ENCODE data around the gene RNF141. TPM values are rescaled to one million over a fixed set of nuclear protein-coding genes. Genes with fewer than 3 reads are reported as not detected.

Gene RNF141
- total and polyA plus RNA-seq, 2 donors (not counting 3 experiments of a cell fraction or from before 2014, with no cell fraction given): 9.4 to 32.4 TPM

DNA sequence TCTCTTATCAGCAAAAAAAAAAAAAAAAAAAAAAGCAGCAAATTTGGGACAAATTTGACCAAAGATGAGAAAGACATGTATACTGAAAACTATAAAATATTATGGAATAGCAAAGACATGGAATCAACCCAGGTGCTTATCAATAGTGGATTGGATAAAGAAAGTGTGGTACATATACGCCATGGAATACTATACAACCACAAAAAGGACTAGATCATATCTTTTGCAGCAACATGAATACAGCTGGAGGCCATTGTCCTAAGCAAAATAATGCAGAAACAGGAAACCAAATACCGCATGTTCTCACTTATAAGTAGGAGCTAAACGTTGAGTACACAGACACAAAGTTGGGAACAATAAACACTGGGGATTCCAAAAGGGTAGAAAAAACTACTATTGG is 1.8 kb upstream of the RNF141 start:
- FAIRE-seq: no peak

More for the DNA sequence above, 1.8 kb upstream of the RNF141 start:
- no TSS peak for BruUV-seq (replicated peaks)
- H3K9ac ChIP-seq (replicated peaks; ENCODE audit: extremely low read depth, insufficient read depth, low read length): no peak overlapping the region
- no peak overlapping the region for H3K4me2 ChIP-seq (ENCODE audit: insufficient read depth, low read length)
- H2AFZ ChIP-seq (ENCODE audit: low read depth, low read length): no peak overlapping the region
- TF ChIP-seq, protein P1, sequence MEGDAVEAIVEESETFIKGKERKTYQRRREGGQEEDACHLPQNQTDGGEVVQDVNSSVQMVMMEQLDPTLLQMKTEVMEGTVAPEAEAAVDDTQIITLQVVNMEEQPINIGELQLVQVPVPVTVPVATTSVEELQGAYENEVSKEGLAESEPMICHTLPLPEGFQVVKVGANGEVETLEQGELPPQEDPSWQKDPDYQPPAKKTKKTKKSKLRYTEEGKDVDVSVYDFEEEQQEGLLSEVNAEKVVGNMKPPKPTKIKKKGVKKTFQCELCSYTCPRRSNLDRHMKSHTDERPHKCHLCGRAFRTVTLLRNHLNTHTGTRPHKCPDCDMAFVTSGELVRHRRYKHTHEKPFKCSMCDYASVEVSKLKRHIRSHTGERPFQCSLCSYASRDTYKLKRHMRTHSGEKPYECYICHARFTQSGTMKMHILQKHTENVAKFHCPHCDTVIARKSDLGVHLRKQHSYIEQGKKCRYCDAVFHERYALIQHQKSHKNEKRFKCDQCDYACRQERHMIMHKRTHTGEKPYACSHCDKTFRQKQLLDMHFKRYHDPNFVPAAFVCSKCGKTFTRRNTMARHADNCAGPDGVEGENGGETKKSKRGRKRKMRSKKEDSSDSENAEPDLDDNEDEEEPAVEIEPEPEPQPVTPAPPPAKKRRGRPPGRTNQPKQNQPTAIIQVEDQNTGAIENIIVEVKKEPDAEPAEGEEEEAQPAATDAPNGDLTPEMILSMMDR (IDR thresholded peaks at IDR 0.05; ENCODE audit: extremely low read depth in 1 of 2, insufficient read depth in 1 of 2, low read depth in 1 of 2, low read length in 2 of 2): no peak
- TF ChIP-seq MYC (IDR thresholded peaks at IDR 0.05; ENCODE audit: low read depth, low read length) (no peak), EZH2 (IDR thresholded peaks at IDR 0.05; ENCODE audit: borderline replicate concordance, low read depth, low read length, severe bottlenecking) (no peak), POLR2A (IDR thresholded peaks at IDR 0.05; ENCODE audit: low read depth, low read length) (no peak), POLR2AphosphoS5 (IDR thresholded peaks at IDR 0.05; ENCODE audit: insufficient read depth, low read depth, low read length) (no peak), FOS (IDR thresholded peaks at IDR 0.05; ENCODE audit: borderline replicate concordance, insufficient read depth, low read length) (no peak), MAX (IDR thresholded peaks at IDR 0.05; ENCODE audit: insufficient read depth, insufficient read length) (no peak), GATA2 (IDR thresholded peaks at IDR 0.05; ENCODE audit: insufficient read depth, insufficient read length, low read depth, low read length) (no peak), JUN (IDR thresholded peaks at IDR 0.05; ENCODE audit: borderline replicate concordance, insufficient read depth, insufficient read length, low read depth) (no peak)
- dilution Hi-C loops (cut with MboI; ENCODE audit: extremely low pct_ligation_motif_present, low sequenced_read_pairs) (no loop called here), intact Hi-C loops (cut with micrococcal nuclease) (loop anchor here (5.0 kb wide), 1 partner anchor 880 kb away; the partner anchor contains the start of gene SWAP70)
- no peaks in the 10 kb centered on the region for H3K9me3 ChIP-seq (replicated peaks; ENCODE audit: control insufficient read depth, insufficient read depth, low read length)
- H3K27me3 ChIP-seq (ENCODE audit: control insufficient read depth in 2 of 2, insufficient read depth in 2 of 2, low read length in 2 of 2): no peaks in the 10 kb centered on the region
- no peaks in the 10 kb centered on the region for H3K9me1 ChIP-seq (replicated peaks; ENCODE audit: control insufficient read depth, extremely low read depth, insufficient read depth, low read length)
- peaks cover 11% of the 10 kb centered on the region for H3K79me2 ChIP-seq (ENCODE audit: control insufficient read depth, insufficient read depth, low read length)
- DNase-seq (ENCODE audit: low read depth, low spot score): no peak
- H3K4me1 ChIP-seq (ENCODE audit: control insufficient read depth, extremely low read depth, insufficient read depth, low read length): peaks cover 10% of the 10 kb centered on the region
- ChIA-PET CTCF (interaction anchor here (1.6 to 3.3 kb wide), 2 partner anchors 9 to 29 kb away, joined by 3 to 20 read pairs; no protein-coding TSS in a partner anchor), POLR2A (no interaction called here)
- no peaks in the 10 kb centered on the region for H4K20me1 ChIP-seq (replicated peaks; ENCODE audit: control insufficient read depth, extremely low read depth, insufficient read depth, low read length)
- no peaks in the 10 kb centered on the region for H3K36me3 ChIP-seq (ENCODE audit: control insufficient read depth in 2 of 2, extremely low read depth in 1 of 2, insufficient read depth in 2 of 2, low read length in 2 of 2)
- H3K27ac ChIP-seq (ENCODE audit: insufficient read depth, low read depth, low read length): no peak overlapping the region
- no peak overlapping the region for H3K4me3 ChIP-seq (replicated peaks in 1 of 3; ENCODE audit: insufficient read depth in 1 of 3, low read depth in 1 of 3, low read length in 3 of 3)
